Measurements from ENCODE around the gene PRPF19.

The PRPF19 gene

GRCh38 chr11:60872124-60872960 is 34.0 kb downstream of the PRPF19 start:
- no peak for DNase-seq

DNA sequence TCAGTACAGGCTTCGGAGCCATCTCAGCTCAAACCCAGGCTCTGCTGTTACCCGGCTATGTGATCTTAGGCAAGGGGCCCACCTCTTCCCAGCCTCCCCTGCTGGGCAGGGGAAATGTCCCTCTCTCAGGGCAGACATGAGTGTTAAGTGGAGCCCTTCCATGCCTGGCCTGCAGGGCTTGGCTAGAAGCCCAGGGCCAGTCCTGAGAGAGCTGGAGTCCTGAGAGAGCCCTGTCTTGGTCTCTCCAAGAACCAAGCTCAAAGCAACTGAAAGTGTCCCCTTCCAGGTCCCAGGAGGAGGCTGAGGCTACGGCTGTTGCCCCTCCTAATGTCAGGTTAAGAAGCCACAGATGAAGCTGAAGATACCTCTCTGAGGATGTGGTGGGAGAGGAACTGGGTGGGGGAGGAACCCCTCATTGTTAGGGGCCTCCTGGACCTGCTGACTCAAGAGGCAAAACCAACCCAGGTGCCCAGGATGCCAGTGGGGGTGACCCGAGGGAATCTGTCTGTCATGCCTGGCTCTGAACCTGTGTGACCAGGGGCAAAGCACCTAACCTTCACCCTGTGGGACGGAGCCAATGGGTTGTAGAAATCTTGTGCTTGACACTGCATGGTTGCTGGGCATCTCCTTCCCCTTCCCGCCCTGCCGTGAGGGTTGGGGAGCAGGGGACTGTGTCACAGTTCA is 34.9 kb downstream of the PRPF19 start:
- no peak for DNase-seq

DNA sequence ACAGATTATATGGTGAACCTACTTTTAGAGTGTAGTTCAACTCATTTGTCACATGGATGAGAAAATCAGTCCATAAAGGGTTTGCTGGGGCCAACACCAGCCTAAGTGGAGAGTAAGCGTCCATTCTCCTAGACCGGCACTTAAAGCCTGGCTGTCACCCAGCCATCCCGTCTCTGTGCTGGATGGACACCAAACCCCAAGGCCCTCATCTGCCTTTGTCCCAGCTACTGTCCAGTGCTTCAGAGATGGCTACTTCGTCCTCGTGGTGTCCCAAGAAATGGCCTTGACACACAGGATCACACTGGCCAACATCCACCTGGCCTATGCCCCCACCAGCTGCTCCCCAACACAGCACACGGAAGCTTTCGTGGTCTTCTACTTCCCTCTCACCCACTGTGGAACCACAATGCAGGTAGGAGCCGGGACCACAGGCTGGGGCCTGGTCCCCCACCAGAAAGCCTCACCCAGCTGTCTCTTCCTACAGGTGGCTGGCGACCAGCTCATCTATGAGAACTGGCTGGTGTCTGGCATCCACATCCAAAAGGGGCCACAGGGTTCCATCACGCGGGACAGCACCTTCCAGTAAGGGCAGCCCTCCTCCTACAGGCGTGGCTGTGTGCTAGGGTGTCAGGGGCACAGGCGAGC is 35.5 kb downstream of the PRPF19 start:
- no peak for DNase-seq

DNA sequence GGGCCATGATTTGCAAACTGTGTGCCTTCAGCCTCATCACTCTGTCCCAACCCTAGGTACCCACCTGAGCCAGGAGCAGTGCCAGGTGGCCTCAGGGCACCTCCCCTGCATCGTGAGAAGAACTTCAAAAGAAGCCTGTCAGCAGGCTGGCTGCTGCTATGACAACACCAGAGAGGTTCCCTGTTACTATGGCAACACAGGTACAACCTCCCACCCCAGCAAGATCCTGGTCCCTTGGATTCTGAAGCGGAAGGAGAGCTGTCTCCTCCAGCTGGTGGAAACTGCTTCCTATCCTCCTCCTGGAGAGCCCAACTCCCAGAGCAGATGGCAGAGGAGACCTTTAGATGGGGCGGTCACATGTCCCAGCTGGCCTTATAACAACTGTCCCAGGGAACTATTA is 36.1 kb downstream of the PRPF19 start:
- no peak for DNase-seq

GRCh38 chr11:60869451-60869825 is 36.9 kb downstream of the PRPF19 start:
- no peak for DNase-seq

DNA sequence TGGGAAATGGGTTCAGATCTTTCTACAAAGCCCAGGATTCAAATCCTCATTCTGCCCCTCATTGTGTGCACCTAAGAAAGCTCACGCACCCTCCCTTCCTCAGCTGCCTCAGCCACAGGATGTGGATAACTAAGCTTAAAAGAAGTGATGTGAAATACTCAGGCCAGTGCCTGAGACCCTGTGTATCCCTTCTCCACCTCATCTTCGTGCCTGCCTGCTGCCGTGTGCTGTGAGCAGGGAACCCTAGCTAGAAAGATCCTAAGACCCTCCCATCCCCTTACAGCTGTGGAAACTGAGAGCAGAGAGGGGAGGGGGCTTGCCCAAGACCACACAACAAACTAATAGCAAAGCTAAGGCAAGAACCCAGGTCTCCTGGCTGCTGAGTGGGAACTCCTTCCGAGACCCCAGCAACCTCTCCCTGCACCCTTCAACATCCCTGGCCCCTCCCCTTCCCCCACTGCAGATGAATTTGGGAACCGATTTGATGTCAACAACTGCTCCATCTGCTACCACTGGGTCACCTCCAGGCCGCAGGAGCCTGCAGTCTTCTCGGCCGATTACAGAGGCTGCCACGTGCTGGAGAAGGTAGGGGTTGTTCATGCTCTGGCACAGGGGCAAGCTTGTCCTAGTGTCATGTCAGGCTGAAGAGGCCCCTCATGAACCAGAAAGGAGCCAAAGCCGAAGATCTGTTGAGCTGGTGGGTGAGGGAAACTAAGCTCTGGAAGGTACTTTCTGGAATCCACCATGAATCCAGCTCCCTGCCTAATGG is 37.5 kb downstream of the PRPF19 start:
- no peak for DNase-seq

GRCh38 chr11:60867871-60868681 is 38.3 kb downstream of the PRPF19 start:
- DNase-seq: no peak

GRCh38 chr11:60866911-60867870 is 39.2 kb downstream of the PRPF19 start, which contains the start of gene ZP1:
Gene ZP1, plus strand, starts transcription at chr11:60867542. Its CDS starts 20 bp downstream, at chr11:60867562.
- no peak for DNase-seq

DNA sequence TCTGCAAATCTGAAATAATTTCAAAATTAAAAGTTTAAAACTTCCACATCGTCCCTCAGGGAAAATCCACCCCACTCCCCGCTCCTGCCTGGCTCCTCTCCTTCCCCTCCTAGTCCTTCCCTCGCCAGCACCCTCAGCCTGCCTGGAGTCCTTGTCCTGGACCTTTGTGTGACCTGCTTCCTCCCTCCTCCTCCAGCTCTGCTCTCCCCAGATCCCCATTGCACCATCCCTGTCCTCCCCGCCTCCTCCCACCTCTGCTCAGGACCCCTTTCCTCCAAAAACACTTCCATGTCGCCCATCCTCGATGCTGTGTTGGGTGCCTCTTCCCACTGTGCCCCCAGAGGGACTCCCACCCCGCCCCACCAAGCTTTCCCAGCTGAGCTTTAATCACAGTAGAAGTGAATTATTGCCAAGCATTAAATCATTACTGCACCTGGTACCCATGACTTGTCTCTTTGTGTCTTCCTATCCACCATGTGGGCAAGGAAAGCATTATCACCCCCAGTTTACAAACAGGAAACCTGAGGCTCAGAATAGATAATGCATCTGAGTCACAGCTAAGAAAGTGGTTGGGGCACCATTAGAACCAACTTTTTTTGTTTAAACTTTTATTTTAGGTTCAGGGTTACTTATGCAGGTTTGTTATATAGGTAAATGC is 41.4 kb downstream of the PRPF19 start:
- DNase-seq: no peak

- DNase-seq: no peak
Observed at GRCh38 chr11:60863550-60864521, 42.5 kb downstream of the PRPF19 start.

GRCh38 chr11:60862171-60862570 is 44.2 kb downstream of the PRPF19 start:
- DNase-seq: no peak

DNA sequence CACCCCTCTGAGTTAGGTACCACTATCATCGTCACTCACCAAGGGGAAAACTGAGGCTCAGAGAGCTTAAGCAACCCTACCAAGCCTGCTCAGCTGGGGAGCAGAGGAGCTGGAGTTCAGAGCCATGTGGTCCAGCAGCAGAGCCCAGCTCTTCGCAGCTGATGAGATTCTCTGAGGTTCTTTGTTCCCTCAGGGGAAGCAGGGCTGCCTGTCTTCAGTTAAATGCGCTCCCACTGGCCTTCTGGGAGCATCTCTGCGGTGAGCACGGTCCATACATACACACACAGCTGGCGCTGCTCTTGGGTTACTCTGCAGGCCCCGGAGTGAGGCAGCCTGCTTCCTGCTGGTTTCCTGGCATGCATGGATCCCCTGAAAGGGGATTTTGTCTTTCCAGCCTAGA is 45.4 kb downstream of the PRPF19 start:
- DNase-seq: no peak

- DNase-seq: no peak
Observed at GRCh38 chr11:60859616-60860250, 46.7 kb downstream of the PRPF19 start.

DNA sequence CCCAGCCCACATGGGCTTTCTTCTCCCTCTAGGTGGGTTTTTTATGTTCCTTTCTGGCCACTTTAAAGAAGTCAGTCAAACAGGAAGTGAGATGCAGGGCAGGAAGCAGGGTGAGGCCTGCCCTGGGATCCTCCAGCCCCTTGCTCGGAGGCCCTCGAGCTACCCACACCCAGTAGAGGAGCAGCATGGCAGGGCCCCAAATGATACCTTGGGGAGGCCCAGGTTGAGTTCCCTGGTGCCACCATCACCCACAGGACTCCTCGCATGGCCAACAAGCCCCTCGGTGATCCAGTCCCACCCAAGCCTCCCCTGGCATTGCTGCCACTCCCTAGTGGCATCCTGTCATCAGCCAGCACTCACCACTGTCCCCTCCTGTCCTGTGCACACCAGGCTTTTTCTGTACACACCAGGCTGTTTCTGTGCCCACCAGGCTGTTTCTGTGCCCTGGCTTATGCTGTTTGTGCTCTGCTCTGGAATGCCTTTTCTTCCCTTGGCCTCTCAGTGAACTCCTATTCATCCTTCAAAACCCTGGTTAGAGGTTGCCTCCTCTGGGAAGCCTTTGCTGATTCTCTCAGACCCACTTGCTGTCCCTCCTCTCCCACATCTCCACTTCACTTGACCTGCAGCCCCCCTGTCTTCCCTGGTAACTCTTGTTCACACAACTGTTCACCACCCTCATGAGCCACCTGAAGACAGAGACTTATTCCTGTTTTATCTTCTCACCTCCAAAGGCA is 47.5 kb downstream of the PRPF19 start:
- no peak for DNase-seq

DNA sequence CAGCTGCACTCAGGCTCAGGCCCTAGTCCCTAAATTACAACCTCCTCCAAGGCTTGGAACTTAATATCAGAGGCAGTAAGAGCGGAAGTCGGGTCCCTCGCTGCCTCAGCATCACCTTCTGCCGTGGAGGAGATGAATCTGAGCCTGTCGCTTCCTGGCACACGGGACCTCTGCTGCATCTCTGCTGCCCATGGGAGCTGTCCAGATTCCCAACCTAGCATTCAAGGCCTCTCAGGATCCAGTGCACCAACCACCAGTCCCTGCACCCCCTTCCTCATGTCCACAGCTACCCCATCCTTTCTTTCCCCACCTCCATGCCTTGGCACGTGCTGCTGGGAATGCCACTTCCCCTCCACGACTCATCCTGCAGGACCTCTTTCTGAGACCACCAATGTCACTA is 48.1 kb downstream of the PRPF19 start:
- DNase-seq: no peak

DNA sequence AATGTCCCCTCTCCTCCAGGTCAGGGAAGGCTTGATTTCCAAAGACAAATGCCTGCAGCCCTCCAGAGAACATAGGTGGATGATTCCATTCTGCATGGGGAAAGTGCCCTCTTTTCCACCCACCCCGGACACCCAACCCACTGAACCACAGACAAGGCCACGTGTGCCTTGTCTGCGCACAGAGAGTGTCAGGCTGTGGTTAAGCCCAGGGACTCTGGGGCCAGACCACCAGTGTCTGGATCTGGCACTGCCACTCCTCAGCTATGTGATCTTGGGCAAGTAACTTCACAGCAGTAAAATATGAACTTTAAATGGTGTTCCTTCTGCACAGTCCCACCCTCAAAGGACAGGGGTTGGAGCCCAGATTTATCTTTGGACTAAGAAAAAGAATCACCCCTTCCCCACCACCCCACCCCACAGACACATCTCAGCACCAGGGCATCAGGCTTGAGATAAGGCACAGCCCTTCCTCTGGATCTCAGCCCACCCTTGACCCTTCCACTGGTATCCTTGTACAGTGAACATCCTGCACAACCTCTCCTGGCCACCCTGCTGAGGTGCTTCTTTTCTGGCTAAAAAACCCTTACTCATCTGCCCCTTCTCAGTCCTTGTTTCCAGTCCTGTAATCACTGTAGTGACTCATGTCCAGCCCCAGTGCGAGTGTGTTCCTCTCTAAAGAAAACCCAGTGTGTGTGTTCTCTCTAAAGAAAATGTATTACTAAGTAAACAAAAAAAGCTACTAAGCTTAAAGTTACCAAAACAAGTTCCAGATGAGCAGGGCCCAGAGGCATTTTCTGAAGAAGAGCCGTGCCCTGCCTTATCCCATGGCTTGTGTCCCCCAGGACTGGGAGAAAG is 48.8 kb downstream of the PRPF19 start:
- DNase-seq: no peak
